ENCODE measurements around the gene GDI1. TPM values are rescaled to one million over a fixed set of nuclear protein-coding genes. Genes with fewer than 3 reads are reported as not detected.

The GDI1 gene
- total and polyA plus RNA-seq, 10 of the 15 experiments (the other 5 are each of a cell fraction or from before 2014, with no cell fraction given): 0.92 to 102 (median 49.6) TPM

- in situ Hi-C loops (cut with MboI): no loop called here
- no peak for FAIRE-seq
- POLR2A ChIA-PET: interaction anchor here (0.6 kb wide), 1 partner anchor 90 kb away, joined by 11 read pairs; no protein-coding TSS in a partner anchor
Observed at GRCh38 chrX:154404625-154405192, 32.2 kb upstream of the GDI1 start.

DNA sequence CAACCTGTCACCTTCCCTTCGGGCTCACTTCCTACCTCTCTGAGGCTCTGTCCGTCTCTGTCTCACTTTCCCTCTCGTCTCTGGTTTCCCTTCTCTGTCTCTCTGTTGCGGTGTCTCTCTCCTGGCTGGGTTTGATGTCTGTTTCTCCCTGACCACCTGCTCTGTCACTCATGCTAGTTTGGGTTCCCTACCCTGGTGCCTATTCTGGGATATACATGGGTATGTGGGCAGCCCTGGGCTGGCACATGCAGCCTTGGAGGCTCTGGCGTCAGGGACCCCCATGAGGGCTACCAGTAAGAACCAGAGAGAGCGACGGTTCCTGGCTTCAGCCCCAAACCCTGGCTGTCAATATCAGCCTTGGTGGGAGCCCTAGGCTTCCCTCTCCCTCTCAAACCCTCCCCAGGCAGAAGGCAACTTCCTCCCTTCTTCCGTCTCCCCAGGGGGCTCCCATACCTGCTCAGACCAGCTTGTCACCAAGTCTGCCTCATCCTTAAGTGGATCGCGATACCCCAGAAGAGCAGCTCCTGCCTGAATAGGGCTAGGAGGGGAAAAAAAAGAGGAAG is 28.2 kb upstream of the GDI1 start:
- Histone ChIP-seq H3K4me3 (no peak overlapping the region), H3K79me2 (ENCODE audit: control insufficient read depth, insufficient read depth, low read length) (peaks cover 7% of the 10 kb centered on the region), H3K27me3 (replicated peaks in 1 of 2; ENCODE audit: control insufficient read depth in 2 of 2, insufficient read depth in 2 of 2, low read length in 1 of 2) (no peaks in the 10 kb centered on the region), H3K4me2 (ENCODE audit: control insufficient read depth, insufficient read depth) (no peak overlapping the region), H3K27ac (ENCODE audit: control insufficient read depth, insufficient read depth) (no peak overlapping the region), H3K9me3 (replicated peaks; ENCODE audit: control insufficient read depth, insufficient read depth, low read length) (no peaks in the 10 kb centered on the region; the same call in 2 of the 3 replicates), H3K9ac (ENCODE audit: control insufficient read depth, insufficient read depth, low read length) (no peak overlapping the region), H2AFZ (ENCODE audit: control insufficient read depth, low read depth, low read length) (no peak overlapping the region), H4K20me1 (ENCODE audit: control insufficient read depth, insufficient read depth) (no peaks in the 10 kb centered on the region), H3K36me3 (ENCODE audit: control insufficient read depth in 2 of 2, insufficient read depth in 2 of 2, low read length in 1 of 2) (no peaks in the 10 kb centered on the region), H3K4me1 (ENCODE audit: control insufficient read depth, insufficient read depth, low read length) (no peaks in the 10 kb centered on the region)
- FAIRE-seq: no peak
- RAD21 ChIA-PET (ENCODE audit: unreplicated experiment): no interaction called here
- WGBS (ENCODE audit: insufficient coverage, insufficient replicate concordance, low lambda C conversion rate, missing lambda C conversion rate): 21% methylated on average over 10 of the region's 10 CpGs
- POLR2A ChIA-PET: interaction anchor here (0.6 kb wide), 1 partner anchor 10 kb away, joined by 3 read pairs; the partner anchor contains the start of gene RPL10
- TF ChIP-seq ZSCAN29 (IDR thresholded peaks at IDR 0.05) (no peak), EP300 (IDR thresholded peaks at IDR 0.05; ENCODE audit: borderline replicate concordance in 1 of 2, control insufficient read depth in 1 of 2, low read depth in 2 of 2, low read length in 2 of 2) (no peak), TARDBP (IDR thresholded peaks at IDR 0.05; ENCODE audit: borderline replicate concordance) (no peak), NFXL1 (IDR thresholded peaks at IDR 0.05; ENCODE audit: borderline replicate concordance) (no peak), RFX5 (IDR thresholded peaks at IDR 0.05; ENCODE audit: low read depth, low read length) (no peak), YY1 (IDR thresholded peaks at IDR 0.05; ENCODE audit: low read depth, low read length) (no peak), BHLHE40 (IDR thresholded peaks at IDR 0.05; ENCODE audit: borderline replicate concordance in 1 of 2, low read depth in 2 of 2, low read length in 1 of 2) (no peak), ATF2 (IDR thresholded peaks at IDR 0.05; ENCODE audit: low read length) (no peak)
- BruUV-seq (replicated peaks): no TSS peak
- CTCF ChIA-PET: no interaction called here
- SMC1A ChIA-PET (ENCODE audit: uncharacterized antibody, unreplicated experiment): no interaction called here
- ATAC-seq: no peak
- in situ Hi-C loops (cut with MboI) (no loop called here), intact Hi-C loops (cut with micrococcal nuclease; ENCODE audit: unreplicated experiment) (no loop called here)
- no peak for DNase-seq (ENCODE audit: low read depth, low spot score)

More at GRCh38 chrX:154404625-154405192, 32.2 kb upstream of the GDI1 start:
- Histone ChIP-seq H3K9ac (ENCODE audit: control insufficient read depth, insufficient read depth, low read length) (no peak overlapping the region), H4K20me1 (ENCODE audit: control insufficient read depth, insufficient read depth) (peaks cover 5% of the 10 kb centered on the region; the same call in 1 of the 2 replicates), H3K4me3 (no peak overlapping the region), H3K4me1 (ENCODE audit: control insufficient read depth, insufficient read depth, low read length) (peaks cover 3% of the 10 kb centered on the region; the same call in 1 of the 2 replicates), H3K36me3 (ENCODE audit: control insufficient read depth in 2 of 2, insufficient read depth in 2 of 2, low read length in 1 of 2) (peaks cover 4 to 8% of the 10 kb centered on the region in 2 experiments), H3K27me3 (replicated peaks in 1 of 2; ENCODE audit: control insufficient read depth in 2 of 2, insufficient read depth in 2 of 2, low read length in 1 of 2) (no peaks in the 10 kb centered on the region), H3K9me3 (replicated peaks; ENCODE audit: control insufficient read depth, insufficient read depth, low read length) (no peaks in the 10 kb centered on the region; the same call in 2 of the 3 replicates), H3K4me2 (ENCODE audit: control insufficient read depth, insufficient read depth) (no peak overlapping the region), H3K27ac (ENCODE audit: control insufficient read depth, insufficient read depth) (no peak overlapping the region), H2AFZ (ENCODE audit: control insufficient read depth, low read depth, low read length) (no peak overlapping the region), H3K79me2 (ENCODE audit: control insufficient read depth, insufficient read depth, low read length) (peaks cover 4% of the 10 kb centered on the region)
- 76% methylated on average over 16 of the region's 16 CpGs for WGBS (ENCODE audit: insufficient coverage, insufficient replicate concordance, low lambda C conversion rate, missing lambda C conversion rate)
- DNase-seq (ENCODE audit: low read depth, low spot score) (no peak), ATAC-seq (no peak)
- RAD21 ChIA-PET (ENCODE audit: unreplicated experiment): no interaction called here
- TF ChIP-seq ZZZ3 (IDR thresholded peaks at IDR 0.05; ENCODE audit: control insufficient read depth, insufficient read length, low read depth): no peak
- BruUV-seq (replicated peaks): no TSS peak
- SMC1A ChIA-PET (ENCODE audit: uncharacterized antibody, unreplicated experiment): no interaction called here
- intact Hi-C loops (cut with micrococcal nuclease; ENCODE audit: unreplicated experiment): no loop called here
- CTCF ChIA-PET: no interaction called here
